ENCODE data around the gene NUP54.
A peak's percentile ranks its signal among the peaks of the same experiment; 100 is the strongest.

The NUP54 gene, protein sequence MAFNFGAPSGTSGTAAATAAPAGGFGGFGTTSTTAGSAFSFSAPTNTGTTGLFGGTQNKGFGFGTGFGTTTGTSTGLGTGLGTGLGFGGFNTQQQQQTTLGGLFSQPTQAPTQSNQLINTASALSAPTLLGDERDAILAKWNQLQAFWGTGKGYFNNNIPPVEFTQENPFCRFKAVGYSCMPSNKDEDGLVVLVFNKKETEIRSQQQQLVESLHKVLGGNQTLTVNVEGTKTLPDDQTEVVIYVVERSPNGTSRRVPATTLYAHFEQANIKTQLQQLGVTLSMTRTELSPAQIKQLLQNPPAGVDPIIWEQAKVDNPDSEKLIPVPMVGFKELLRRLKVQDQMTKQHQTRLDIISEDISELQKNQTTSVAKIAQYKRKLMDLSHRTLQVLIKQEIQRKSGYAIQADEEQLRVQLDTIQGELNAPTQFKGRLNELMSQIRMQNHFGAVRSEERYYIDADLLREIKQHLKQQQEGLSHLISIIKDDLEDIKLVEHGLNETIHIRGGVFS

DNA sequence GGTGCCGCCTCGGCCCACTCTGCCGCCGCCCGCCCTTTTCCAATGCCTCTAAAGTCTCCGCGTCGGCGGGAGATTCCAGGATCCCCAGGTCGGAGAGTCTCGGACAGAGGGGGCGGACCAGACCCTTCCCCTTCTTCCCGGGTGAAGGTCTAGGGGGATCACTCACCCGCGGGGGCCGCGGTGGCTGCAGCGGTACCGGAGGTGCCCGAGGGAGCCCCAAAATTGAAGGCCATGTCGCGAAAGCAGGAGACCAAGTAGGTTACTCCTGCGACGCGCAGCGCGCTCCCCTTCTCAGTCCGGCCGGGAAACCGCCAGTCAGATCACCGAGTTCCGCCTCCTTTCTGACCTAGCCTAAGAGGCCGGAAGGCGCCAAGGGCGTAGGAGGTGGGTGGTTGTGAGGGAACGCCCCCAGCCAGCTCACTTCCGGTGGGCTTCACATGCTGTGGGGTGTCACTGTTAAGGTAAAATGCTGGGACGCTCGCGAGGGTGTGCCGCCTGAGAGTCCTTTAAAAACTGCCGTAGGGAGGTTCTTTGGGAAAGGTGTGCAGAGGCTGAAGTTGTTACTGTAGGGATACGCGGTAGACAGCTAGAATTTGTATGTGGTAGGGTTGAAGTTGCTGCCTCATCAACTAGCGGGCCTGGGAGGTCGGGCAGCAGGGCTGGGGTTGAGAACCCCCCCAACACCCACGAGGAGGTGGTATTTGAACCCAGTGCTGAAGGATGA is at the start of gene NUP54:
TSS of gene NUP54 (minus strand) at position 256 of the 724 bp plus-strand sequence. CDS start at position 233, 23 bp downstream.
- DNase-seq = peak; percentile 93

DNA sequence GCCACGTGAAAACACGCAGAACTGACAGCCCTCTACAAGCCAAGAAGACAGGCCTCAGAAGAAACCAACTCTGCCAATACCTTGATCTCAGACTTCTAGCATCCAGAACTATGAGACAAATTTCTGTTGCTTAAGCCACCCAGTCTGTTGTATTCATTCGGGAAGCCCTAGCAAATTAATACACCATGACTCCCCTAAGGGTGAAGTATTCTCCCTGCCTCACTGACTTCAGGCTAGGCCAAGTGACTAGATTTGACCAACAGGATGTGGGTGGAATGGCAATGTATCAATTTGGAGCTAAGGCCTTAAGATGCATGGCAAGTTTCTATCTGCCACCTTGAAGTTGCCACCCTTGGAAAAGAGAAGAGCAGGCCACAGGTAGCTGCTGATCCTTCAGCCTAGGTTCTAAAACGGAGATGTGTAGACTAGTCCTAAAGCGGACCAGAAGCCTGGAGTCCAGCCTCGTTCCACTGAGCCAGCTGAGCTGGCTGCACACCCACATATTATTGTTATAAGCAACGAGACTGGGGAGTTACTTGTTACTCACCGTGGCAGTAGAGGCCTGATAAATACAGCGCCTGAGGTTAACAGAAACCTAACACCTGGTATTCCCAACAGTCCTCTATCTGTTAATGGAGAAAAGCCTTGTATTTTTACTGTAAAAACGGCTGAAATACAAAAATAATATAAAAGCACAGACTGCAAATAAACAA is 49.0 kb upstream of the NUP54 start:
- no peak for DNase-seq

DNA sequence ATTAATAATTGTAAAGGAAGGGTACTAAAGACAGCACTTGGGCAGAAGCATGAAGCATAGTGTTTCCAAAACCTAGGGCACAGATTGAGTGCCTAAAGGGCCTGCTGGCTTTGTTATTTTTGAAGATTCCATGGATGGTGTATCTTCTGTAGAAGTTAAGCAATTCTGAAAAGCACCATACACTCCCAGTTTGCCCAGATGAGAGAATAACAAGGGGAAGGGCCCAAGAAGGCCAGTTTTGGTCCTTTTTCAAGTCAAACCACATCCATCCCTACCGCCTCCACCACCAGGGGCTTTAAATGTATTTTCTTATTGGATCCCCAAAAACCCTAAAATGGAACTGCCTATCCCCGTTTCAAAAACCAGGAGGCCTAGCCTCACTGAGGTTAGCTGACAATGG is 48.2 kb upstream of the NUP54 start:
- no peak for DNase-seq

DNA sequence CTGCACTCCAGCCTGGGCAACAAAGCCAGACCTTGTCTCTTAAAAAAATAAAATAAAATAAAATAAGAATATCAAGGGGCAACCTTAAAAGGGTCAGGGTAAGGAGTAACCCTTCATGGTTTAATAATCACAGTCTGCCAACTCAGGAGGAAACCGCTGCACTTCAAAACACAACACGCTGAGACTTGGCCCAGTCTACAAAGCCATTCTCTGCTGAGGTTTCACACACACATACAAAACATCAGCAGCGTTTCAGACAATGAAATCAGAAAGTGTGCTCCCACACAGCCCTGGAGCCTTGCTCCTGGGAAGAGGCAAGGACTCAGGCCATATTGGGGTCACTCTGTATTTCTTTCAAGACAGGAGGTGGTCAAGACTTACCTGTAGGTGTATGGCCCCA is 47.1 kb upstream of the NUP54 start:
- DNase-seq = no peak

DNA sequence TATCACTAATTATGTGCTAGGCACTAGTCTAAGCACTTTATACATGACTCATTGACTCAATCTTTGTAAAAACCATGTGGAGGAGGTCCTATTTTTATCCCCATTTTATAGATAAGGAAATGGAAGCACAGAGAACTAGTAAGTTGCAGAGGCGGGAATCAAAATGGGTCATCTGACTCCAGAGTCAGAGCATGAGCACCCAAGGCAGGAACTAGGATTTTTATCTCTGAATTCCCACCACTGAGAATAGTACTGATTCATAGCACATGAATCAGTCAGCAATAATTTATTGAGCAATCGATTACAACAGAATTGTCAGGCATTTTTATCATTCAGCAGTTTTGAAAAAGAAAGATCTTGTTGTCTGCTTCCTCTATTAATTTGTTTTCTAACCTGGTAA is 46.1 kb upstream of the NUP54 start:
- no peak for DNase-seq

DNA sequence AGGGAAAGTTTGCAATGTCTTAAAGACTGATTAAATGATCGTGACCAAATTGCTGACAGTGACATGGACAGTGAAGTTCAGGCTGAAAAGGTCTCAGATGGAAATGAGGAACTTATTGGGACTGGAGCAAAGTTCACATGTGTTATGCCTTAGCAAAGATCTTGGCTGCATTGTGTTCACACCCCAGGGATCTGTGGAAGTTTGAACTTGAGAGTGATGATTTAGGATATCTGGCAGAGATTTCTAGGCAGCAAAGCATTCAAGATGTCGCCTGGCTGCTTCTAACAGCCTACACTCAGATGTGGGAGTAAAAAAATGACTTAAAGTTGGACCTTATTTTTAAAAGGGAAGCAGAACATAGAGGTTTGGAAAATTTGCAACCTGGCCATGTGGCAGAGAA is 44.0 kb upstream of the NUP54 start:
- DNase-seq = no peak

DNA sequence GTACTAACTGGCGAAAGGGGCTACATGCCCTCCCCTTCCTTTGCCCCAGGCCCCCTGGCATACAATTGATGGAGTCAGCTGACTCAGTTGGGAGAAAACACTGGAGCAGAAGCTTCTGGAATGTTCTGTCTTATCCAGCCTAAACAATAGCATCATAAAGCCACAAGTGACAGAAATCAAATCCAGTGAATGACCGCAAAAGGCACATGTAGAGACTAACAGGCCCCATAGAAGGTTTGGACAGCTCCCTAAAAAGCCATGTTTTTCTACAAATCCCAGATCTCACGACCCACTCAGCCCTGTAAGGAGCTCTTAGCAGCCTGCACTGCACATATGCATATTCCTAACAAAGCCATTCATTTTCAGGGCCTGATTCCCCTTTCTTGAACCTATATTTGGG is 40.4 kb upstream of the NUP54 start:
- DNase-seq = no peak

DNA sequence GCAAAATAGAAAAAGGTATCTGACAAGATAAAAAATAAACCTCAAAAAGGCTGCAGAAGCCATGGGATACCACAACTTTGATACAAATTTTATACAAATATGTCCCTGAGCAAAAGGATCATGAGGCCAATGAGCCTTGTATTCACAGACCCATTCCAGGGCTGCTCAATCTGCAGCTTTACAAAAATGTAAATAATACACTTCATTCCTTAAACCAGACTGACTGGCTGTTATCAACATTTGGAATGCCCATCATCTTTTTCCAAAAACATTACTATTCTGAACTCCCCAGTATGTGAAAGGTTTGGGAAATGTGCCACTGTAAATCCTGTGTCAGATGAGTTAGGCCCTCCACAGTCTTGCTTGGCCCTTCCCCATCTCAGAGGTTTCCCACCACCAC is 40.0 kb upstream of the NUP54 start:
- no peak for DNase-seq

DNA sequence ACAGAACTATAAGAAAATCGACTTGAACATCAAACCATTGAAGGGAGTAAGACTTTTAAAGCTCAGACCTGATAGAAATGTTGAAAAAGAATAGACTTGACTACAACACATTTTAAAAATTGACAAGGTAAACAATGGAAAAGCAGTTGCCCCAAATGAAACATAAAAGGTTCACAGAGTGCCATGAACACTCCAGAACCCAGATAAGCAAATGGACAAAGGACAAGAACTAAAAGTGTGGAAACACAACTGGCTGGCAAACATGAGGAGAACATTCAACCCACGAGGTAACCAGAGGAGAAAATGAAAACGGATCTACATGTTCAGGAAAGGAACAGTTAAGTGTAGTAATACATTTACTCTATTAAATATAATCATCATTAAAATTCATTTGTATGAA is 39.0 kb upstream of the NUP54 start:
- no peak for DNase-seq

DNA sequence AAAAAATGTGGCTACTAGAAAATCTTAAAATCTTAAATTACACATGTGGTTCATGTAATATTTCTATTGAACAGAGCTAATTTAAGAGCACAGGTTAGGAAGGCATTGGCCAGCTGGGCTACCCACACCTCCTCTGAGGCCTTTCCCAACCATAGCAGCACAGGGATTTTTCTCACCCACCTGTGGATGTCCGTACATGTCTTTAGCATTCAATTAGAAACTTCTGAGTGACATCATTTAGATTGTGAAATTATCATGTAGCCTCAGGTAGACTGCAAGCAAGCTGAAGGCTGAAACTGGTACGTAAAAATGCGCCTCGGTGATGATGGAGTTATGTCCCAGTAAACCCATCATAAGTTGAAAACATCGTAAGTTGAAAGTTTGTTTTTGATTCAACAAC is 34.3 kb upstream of the NUP54 start:
- no peak for DNase-seq

DNA sequence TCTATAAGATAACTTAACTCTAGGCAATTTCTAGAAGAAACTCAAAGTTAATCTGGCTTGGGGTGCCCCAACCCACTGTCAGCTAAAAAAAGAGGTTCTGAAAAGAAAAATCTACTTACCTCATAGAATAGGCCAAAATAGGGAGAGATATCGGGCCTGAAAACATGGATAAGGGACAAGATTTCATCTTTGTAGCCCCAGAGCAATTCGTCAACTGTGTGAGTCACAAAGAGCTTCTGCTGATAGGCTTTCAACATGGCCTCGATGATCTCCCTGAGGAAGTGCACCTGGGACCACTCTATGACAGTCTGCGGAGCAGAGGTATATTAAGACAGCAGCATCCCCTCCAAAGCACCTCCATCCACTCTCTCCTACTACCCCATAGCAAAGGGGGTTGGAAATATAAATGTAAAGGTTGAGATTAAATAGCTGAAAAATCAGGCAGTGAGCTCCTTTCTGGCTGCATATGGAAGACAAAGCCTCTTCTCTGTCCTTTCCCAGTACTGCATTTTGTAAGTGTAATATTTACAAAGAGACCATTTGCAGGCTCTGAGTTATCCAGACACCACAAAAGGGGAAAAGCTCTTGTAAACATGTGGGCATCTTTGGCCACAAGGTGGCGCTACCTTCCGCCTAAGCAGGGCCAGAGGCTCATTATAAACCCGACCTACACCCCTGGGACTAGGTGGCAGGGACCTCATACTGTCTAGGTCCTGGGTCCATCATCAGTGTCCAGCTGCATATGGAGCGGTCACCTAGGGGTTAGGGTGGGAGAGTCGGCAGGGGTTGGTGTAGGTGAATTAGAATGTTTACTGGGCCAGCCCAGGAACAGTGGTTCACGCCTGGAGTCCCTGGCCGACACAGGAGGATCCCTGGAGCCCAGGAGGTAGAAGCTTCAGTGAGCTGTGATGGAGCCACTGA is 31.5 kb upstream of the NUP54 start:
- DNase-seq = peak; percentile 65

DNA sequence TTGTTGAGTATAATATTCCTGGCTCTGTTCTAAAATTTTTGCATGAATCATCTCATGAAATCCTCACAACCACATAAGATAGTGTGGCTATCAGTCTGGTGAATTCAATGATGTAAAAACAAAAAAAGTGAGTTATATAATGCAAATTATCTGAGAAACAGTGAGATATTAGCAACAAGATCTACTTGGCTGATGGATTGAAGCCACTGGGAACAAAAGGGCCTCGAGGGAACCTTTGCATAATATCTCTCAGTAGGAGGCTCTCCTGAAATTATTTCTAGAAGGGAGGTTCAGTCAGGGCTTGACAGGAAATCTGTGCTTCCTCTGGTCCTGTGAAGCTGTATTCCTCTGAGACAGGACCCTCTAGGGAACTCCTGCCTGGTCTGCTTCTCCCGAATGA is 30.1 kb upstream of the NUP54 start:
- DNase-seq = no peak

DNA sequence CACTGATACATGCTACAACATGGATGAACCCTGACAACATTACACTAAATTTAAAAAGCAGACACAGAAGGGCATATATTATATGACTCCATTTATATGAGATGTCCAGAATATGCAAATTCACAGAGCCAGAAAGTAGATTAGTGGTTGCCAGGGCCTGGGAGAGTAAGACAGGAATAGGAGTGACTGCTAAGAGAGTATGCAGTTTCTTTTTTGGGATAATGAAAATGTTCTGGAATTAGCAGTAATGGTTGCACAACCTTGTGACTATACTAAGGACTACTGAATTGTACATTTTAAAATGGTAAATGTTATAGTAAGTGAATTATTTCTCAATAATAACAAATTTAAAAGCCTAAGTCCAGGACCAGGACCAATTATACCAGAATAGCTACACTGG is 29.5 kb upstream of the NUP54 start:
- DNase-seq = no peak

DNA sequence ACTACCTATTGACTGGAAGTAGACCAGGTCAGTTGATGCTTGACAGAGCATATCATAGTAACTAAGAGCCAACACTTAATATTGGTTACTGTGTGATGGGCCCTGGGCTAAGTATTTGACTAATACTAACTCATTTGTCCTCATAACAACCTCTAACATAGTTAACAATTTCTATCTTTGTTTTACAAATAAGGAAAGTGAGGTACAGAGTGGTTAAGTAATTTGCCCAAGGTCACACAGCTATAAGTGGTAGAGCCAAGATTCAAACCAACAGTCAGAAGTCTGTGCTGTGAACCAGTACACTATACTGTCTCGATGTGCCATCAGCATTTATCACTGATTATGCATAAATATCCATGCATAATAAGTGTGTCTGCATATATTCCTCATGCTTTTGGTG is 27.1 kb upstream of the NUP54 start:
- DNase-seq = no peak

DNA sequence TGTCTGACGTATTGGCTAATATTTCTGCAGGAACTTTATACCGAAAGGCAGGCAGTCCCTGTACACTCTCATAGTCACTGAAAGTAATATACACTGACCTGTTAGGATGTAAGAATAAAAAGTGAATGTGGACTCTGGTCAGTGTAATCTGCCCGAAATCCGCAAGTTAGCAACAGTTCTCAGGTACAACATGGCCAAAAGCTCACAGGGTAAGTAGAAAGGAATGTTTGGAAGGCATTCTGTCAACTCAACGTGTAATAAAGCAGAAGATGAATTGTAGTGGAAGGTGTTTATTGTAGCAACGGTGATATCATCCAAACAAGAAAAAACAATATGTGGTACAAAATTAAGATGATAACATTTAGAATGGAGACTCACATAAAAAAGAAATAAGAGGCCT is 26.0 kb upstream of the NUP54 start:
- no peak for DNase-seq

DNA sequence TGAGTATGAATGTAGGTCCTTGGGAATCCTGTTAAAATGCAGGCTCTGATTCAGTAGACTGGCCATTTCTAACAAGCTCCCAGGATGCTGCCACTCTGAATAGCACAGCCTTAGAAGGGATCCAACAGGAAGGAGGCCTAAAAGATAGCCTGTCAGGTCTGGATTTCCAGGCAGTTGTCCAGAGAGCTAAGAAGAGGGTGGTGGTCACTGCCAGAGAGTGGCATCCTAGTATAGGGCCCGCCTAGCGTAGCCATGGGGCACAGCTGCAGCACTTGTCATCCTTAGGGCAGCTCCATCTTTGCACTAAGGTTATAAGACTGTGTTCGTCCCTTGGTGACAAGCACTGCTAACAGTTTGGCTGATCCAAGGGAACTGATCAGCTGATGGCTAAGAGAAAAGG is 20.5 kb upstream of the NUP54 start:
- no peak for DNase-seq

DNA sequence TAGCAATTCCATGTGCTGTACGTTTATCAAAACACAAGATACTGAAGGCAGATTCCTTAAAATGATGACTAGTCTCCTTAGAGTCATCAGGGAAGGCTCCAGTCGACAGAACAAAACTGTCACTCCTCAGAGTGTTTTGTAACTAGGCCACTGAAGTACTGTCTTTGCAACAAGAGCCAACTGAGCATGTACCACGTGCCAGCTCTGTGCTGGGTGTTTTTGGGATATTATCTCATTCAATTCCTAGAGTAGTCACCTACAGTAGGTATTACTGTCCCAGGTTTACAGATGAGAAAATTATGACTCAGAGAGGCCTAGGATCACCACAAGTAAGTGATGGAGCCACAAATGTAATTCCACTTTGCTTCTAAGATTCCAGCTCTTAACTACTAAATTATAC is 18.3 kb upstream of the NUP54 start:
- DNase-seq = no peak

DNA sequence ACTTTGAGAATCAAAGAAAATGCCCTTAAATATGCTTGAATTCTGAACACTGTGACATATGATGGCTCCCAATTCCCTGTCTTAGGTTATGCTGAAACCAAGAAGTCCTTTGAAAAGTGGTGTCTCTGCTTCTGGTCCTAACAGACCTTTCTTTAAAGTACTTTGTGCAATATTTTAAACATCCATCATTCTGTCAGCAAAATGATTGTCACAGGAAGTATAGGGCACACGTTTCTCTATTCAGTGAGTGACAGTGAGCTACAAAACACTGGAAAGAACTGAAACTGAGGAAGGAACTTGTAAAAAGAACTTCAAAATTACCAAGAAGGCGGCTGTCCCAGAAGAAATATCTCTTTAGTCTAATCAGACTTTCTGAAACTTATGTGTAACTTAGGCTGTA is 12.2 kb upstream of the NUP54 start:
- DNase-seq = no peak

DNA sequence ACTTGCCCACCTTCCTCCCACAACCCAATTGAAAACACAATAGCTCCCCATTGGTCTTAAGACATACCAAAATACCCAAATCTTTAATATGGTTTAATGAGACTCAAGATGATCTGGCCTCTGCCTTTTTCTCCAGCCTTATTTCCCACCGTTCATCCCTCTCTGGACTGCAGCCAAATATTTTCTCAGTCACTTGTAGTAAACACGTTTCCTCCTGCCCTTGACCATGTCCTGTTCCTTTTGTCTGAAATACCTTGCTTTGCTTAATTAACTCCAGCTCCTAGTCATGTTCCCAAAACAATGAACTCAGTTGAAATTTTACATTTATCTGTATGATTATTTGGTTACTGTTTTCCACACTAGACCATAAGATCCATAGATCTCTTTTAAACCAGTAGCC is 8.4 kb upstream of the NUP54 start:
- DNase-seq = no peak

DNA sequence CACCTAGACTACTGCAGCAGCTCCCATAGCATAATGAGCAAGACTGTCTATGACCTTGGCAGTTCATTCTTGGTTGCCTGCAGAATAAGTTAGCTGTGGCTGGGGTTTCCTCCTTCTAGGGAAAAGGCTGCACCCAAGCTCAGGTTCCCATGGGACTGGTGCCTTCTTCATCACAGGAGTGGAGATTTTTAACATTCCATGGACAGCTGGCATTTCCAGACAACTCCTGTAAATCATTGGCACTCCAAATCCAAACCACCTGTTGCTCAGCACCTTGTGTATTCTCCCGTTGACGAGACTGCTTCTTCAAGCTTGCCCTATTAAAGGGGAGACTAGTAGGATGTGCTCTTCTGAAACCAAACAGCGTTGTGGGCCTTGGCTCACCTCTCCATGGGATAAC is 7.8 kb upstream of the NUP54 start:
- no peak for DNase-seq

DNA sequence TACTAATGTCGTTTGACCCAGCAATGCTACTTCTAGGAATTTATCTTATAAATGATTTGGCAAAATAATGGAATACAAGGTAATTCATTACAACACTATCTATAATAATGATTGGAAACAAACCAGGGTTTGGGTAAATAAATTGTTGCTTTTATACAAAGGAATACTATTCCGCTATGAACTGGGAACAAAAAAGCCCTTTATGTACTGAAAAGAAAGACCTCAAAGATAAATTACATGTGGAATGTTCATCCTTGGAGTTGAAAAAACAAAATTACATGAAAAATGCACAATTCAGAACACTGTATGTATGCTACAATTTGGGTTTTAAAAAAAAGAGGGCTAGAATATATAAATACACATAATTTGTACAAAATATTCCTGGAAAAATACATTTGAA is 5.2 kb upstream of the NUP54 start:
- no peak for DNase-seq

DNA sequence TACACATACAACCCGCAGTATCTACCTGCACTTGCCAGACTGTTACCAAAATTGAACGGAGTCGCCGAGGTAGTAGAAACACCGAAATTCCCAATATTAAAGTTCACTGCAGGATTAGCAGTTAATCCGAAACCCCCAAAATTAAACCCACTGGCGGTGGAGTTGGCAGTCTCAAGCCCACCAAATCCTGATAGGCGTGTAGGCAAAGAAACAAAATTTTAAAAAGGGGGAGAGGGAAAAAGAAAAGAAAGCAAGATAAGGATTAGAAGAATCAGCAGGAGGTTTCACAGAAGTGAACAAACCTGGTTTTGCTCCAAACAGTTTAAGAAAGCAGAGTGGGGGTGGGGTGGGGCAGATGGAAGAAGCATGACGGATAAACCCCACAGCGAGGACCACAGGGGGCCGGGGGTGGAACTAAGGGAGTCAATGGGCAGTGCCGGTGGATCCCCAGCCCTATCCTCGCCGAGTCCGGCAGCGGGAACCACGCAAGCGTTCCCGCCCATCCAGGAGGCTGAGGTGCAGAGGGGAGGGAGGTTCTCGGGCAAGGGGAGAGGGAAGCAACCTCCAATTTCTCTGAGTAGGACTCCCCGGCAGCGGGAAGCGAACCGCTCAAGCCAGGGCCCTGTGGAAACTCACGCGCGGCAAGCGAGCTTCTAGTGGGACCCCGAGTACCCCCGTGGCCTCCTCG is 599 bp downstream of the NUP54 start:
- DNase-seq = peak; percentile 15

Measured in activated effector memory CD4-positive, alpha-beta T cell treated with Interleukin-2 at 50 U/mL for 16 hours (primary cell).